SU-DHL-6 (cell line): Measurements from ENCODE around the gene TMEM190.
"Not testable (repeated sequence)": the region's sequence is repeated elsewhere in the genome, so short reads cannot be mapped to it uniquely, and the experiment has no call there.

Experiments used
- H2AFZ ChIP-seq: fragments of 200-600 bp; sonication (generic); 2 replicates; pipeline ENCODE4 v1.6.1; 2014; ENCODE audit warnings: low read depth, mild to moderate bottlenecking, moderate library complexity, mixed read lengths, antibody characterized with exemption, low read length; ENCODE audit not compliant: severe bottlenecking
- H3F3A ChIP-seq: fragments of 200-600 bp; shearing (Covaris generic); 2 replicates; pipeline ENCODE4 v1.6.0; 2016; ENCODE audit warnings: antibody characterized with exemption, mild to moderate bottlenecking; ENCODE audit not compliant: insufficient read depth
- H3K27ac ChIP-seq: fragments of 200-600 bp; sonication (generic); 2 replicates; pipeline ENCODE4 v1.5.1; 2016; ENCODE audit warnings: low read depth, mild to moderate bottlenecking, low read length, moderate library complexity, mixed read lengths
- H3K27me3 ChIP-seq: fragments of 200-600 bp; sonication (generic), shearing (Covaris generic); 2 replicates; pipeline ENCODE4 v1.6.0; 2014; ENCODE audit warnings: mild to moderate bottlenecking, low read length
- H3K36me3 ChIP-seq: fragments of 200-600 bp; sonication (generic); 2 replicates; pipeline ENCODE4 v1.6.1; 2014; ENCODE audit warnings: mild to moderate bottlenecking, low read length, mixed read lengths
- H3K4me2 ChIP-seq: fragments of 300-600, 200-600 bp; shearing (Covaris generic), sonication (generic); 2 replicates; pipeline ENCODE4 v1.6.0; 2014; ENCODE audit warnings: low read length, low read depth, mild to moderate bottlenecking; ENCODE audit not compliant: poor library complexity, severe bottlenecking
- H3K4me3 ChIP-seq: fragments of 200-600 bp; sonication (generic); 2 replicates; pipeline ENCODE4 v1.5.1; 2014; ENCODE audit warnings: antibody characterized with exemption, low read length, mild to moderate bottlenecking, mixed read lengths; ENCODE audit not compliant: insufficient read depth, poor library complexity, severe bottlenecking
- H3K79me2 ChIP-seq: fragments of 200-600 bp; sonication (generic); 2 replicates; pipeline ENCODE4 v1.6.1; 2014; ENCODE audit warnings: mild to moderate bottlenecking, low read length, moderate library complexity; ENCODE audit not compliant: insufficient read depth
- H3K9ac ChIP-seq: fragments of 200-600 bp; sonication (generic); 2 replicates; pipeline ENCODE4 v1.7.0; 2014; ENCODE audit warnings: mild to moderate bottlenecking, low read length
- H3K9me2 ChIP-seq: fragments of 200-600 bp; sonication (generic); replicated peaks from 2 replicates; pipeline ENCODE4 v1.6.1; 2014; ENCODE audit warnings: low read length; ENCODE audit not compliant: insufficient read depth
- H3K9me3 ChIP-seq: fragments of 200-600 bp; sonication (generic); 2 replicates; pipeline ENCODE4 v1.6.1; 2014; ENCODE audit warnings: low read length, mixed read lengths; ENCODE audit not compliant: insufficient read depth
- H4K20me1 ChIP-seq: fragments of 200-600 bp; sonication (generic); 2 replicates; pipeline ENCODE4 v1.6.1; 2014; ENCODE audit warnings: low read depth, mild to moderate bottlenecking, antibody characterized with exemption, low read length, moderate library complexity, mixed read lengths
- CTCF ChIP-seq: fragments of 200-600 bp; sonication (generic); IDR thresholded peaks from one replicate; pipeline ENCODE4 v1.5.1; 2017; ENCODE audit warnings: antibody characterized with exemption, mild to moderate bottlenecking, low read length, moderate library complexity; ENCODE audit not compliant: insufficient read depth, poor library complexity, severe bottlenecking
- EZH2phosphoT487 ChIP-seq: fragments of 200-600 bp; sonication (generic), shearing (Covaris generic); conservative IDR thresholded peaks from 2 replicates; pipeline ENCODE4 v1.6.1; 2018; ENCODE audit warnings: mild to moderate bottlenecking, antibody characterized with exemption, low read length, moderate library complexity, mixed read lengths

TMEM190 gene

GRCh38 chr19:55405638-55406037 is 29.0 kb downstream of the TMEM190 start:
- peaks cover 23% of the 10 kb centered on the region for H4K20me1 ChIP-seq

GRCh38 chr19:55406091-55406825 is 29.6 kb downstream of the TMEM190 start:
- Histone ChIP-seq H2AFZ (no peak overlapping the region), H3K36me3 (peaks cover 34% of the 10 kb centered on the region), H3K27ac (peak overlapping the region; percentile 97), H3K9ac (peak overlapping the region; percentile 100), H3K9me3 (no peaks in the 10 kb centered on the region), H3K79me2 (peaks cover 22% of the 10 kb centered on the region), H3K9me2 (no peaks in the 10 kb centered on the region), H3F3A (peaks cover 15% of the 10 kb centered on the region), H3K27me3 (0 out of 2 replicates have a peak, but pooled peaks cover 1% of the 10 kb centered on the region), H3K4me2 (peak overlapping the region; percentile 68), H3K4me3 (peak overlapping the region; percentile 95), H4K20me1 (peaks cover 23% of the 10 kb centered on the region)
- TF ChIP-seq EZH2phosphoT487: no peak
- no peak for TF ChIP-seq CTCF

More at GRCh38 chr19:55405638-55406037, 29.0 kb downstream of the TMEM190 start:
- H3K4me2 ChIP-seq: peak overlapping the region; percentile 68
- peak overlapping the region; percentile 95 for H3K4me3 ChIP-seq
- no peak overlapping the region for H2AFZ ChIP-seq
- peak overlapping the region; percentile 100 for H3K9ac ChIP-seq
- no peaks in the 10 kb centered on the region for H3K9me2 ChIP-seq
- no peaks in the 10 kb centered on the region for H3K27me3 ChIP-seq
- H3F3A ChIP-seq: peaks cover 19% of the 10 kb centered on the region
- H3K79me2 ChIP-seq: peaks cover 22% of the 10 kb centered on the region
- no peaks in the 10 kb centered on the region for H3K9me3 ChIP-seq
- peak overlapping the region; percentile 97; the same call in 1 of the 2 replicates for H3K27ac ChIP-seq
- peaks cover 34% of the 10 kb centered on the region for H3K36me3 ChIP-seq
- TF ChIP-seq CTCF (no peak), EZH2phosphoT487 (no peak)

- Histone ChIP-seq H3K27ac (peak overlapping the region; percentile 97), H3K79me2 (peaks cover 22% of the 10 kb centered on the region), H2AFZ (no peak overlapping the region), H3K9me3 (no peaks in the 10 kb centered on the region), H3F3A (peaks cover 12% of the 10 kb centered on the region), H3K36me3 (peaks cover 34% of the 10 kb centered on the region), H3K27me3 (0 out of 2 replicates have a peak, but pooled peaks cover 4% of the 10 kb centered on the region), H3K4me3 (peak overlapping the region; percentile 95), H3K9ac (peak overlapping the region; percentile 100), H3K4me2 (peak overlapping the region; percentile 68), H3K9me2 (no peaks in the 10 kb centered on the region), H4K20me1 (peaks cover 23% of the 10 kb centered on the region)
- no peak for TF ChIP-seq CTCF
- no peak for TF ChIP-seq EZH2phosphoT487
These were observed 30.4 kb downstream of the TMEM190 start for GRCh38 chr19:55406826-55407549.

GRCh38 chr19:55407550-55407799 is 30.8 kb downstream of the TMEM190 start, which contains the start of gene UBE2S:
TSS of gene UBE2S (minus strand) at chr19:55407788. CDS start at chr19:55407589, 199 bp downstream.
- not testable (repeated sequence) for H3F3A ChIP-seq, H3K9me2 ChIP-seq, H3K27me3 ChIP-seq, H3K9me3 ChIP-seq
- Histone ChIP-seq H3K79me2 (peaks cover 22% of the 10 kb centered on the region), H3K9ac (peak within 1 kb of the TSS; percentile 100), H4K20me1 (peaks cover 22% of the 10 kb centered on the region), H2AFZ (peak within 1 kb of the TSS; percentile 49), H3K4me2 (peak within 1 kb of the TSS; percentile 68), H3K27ac (peak within 1 kb of the TSS; percentile 97), H3K36me3 (peaks cover 32% of the 10 kb centered on the region), H3K4me3 (peak within 1 kb of the TSS; percentile 95)
